ENCODE data around the gene TRIM56. TPM values are rescaled to one million over a fixed set of nuclear protein-coding genes. Genes with fewer than 3 reads are reported as not detected.

Gene TRIM56
- polyA plus RNA-seq, 1 experiment, result 3.2 TPM

- no peak for DNase-seq (ENCODE audit: low read depth)
- POLR2A ChIA-PET, result no interaction called here
- no peak for TF ChIP-seq CTCF (IDR thresholded peaks at IDR 0.05; ENCODE audit: insufficient read depth, low read depth, low read length)
- H3K27me3 ChIP-seq (ENCODE audit: control insufficient read depth, insufficient read depth, low read length), result no peaks in the 10 kb centered on the region
- peaks cover 13% of the 10 kb centered on the region for H3K36me3 ChIP-seq (ENCODE audit: control insufficient read depth, insufficient read depth, low read length)
- CTCF ChIA-PET, result interaction anchor here (0.8 to 10.4 kb wide), 14 partner anchors 14 to 152 kb away, joined by 3 to 158 read pairs (median 5); partner anchors contain the start of genes FIS1, PLOD3, SERPINE1 and TRIM56
- no peak overlapping the region for H3K4me3 ChIP-seq (ENCODE audit: low read depth, low read length)
Measured at GRCh38 chr7:101140746-101141382, 55.6 kb downstream of the TRIM56 start.

Other genes starting within 250 kb of the TRIM56 start
- gene SLC12A9, start 232.8 kb upstream of the TRIM56 start, polyA plus RNA-seq (2011; rRNA removed), result 14.2 and 23.1 TPM in 2 replicates
- 70.3 and 105 TPM in 2 replicates for gene TRIP6, start 218.1 kb upstream of the TRIM56 start, polyA plus RNA-seq (2011; rRNA removed)
- gene SRRT, start 210.4 kb upstream of the TRIM56 start, polyA plus RNA-seq (2011; rRNA removed), result 37.4 and 47.1 TPM in 2 replicates
- 1.1 and 2.0 TPM in 2 replicates for gene UFSP1, start 195.8 kb upstream of the TRIM56 start, polyA plus RNA-seq (2011; rRNA removed)
- 0.05 and 0.22 TPM in 2 replicates for gene ACHE, start 189.6 kb upstream of the TRIM56 start, polyA plus RNA-seq (2011; rRNA removed)
- not detected in 2 replicates for gene MUC3A, start 135.9 kb upstream of the TRIM56 start, polyA plus RNA-seq (2011; rRNA removed)
- gene MUC12, start 115.9 kb upstream of the TRIM56 start, polyA plus RNA-seq (2011; rRNA removed), result 0.89 and 2.0 TPM in 2 replicates
- gene MUC17, start 65.4 kb upstream of the TRIM56 start, polyA plus RNA-seq (2011; rRNA removed), result not detected in 2 replicates
- 1,118 and 1,433 TPM in 2 replicates for gene SERPINE1, start 41.6 kb downstream of the TRIM56 start, polyA plus RNA-seq (2011; rRNA removed)
- gene AP1S1, start 69.0 kb downstream of the TRIM56 start, polyA plus RNA-seq (2011; rRNA removed), result 186 and 270 TPM in 2 replicates
- 0.04 TPM in 1 of 2 replicates, not detected in the other for gene VGF, start 80.1 kb downstream of the TRIM56 start, polyA plus RNA-seq (2011; rRNA removed)
- 0.02 TPM in 1 of 2 replicates, not detected in the other for gene NAT16, start 94.8 kb downstream of the TRIM56 start, polyA plus RNA-seq (2011; rRNA removed)
- not detected in 2 replicates for gene MOGAT3, start 115.6 kb downstream of the TRIM56 start, polyA plus RNA-seq (2011; rRNA removed)
- 90.9 and 187 TPM in 2 replicates for gene PLOD3, start 132.1 kb downstream of the TRIM56 start, polyA plus RNA-seq (2011; rRNA removed)
- gene ZNHIT1, start 132.7 kb downstream of the TRIM56 start, polyA plus RNA-seq (2011; rRNA removed), result 49.2 and 53.0 TPM in 2 replicates
- gene CLDN15, start 152.3 kb downstream of the TRIM56 start, polyA plus RNA-seq (2011; rRNA removed), result 2.7 and 3.7 TPM in 2 replicates
- gene FIS1, start 159.6 kb downstream of the TRIM56 start, polyA plus RNA-seq (2011; rRNA removed), result 276 and 329 TPM in 2 replicates
- gene IFT22, start 236.3 kb downstream of the TRIM56 start, polyA plus RNA-seq (2011; rRNA removed), result 59.0 and 65.2 TPM in 2 replicates

All from BJ (cell line).